ENCODE results near the gene DOCK10. TPM values are rescaled to one million over a fixed set of nuclear protein-coding genes. Genes with fewer than 3 reads are reported as not detected.

Gene DOCK10
- total RNA-seq, 1 donor from 2014 or later: 172 TPM

- H3K4me3 Mint-ChIP-seq: no peak overlapping the region
- peaks cover 6% of the 10 kb centered on the region for H3K4me1 Mint-ChIP-seq
- TF ChIP-seq CTCF (IDR thresholded peaks at IDR 0.05): no peak
- ATAC-seq (ENCODE audit: low read depth) (no peak), DNase-seq (no peak)
- POLR2A ChIA-PET: no interaction called here
- H3K36me3 Mint-ChIP-seq (ENCODE audit: low read depth): peaks cover 13% of the 10 kb centered on the region
- intact Hi-C loops (cut with micrococcal nuclease): loop anchor here (2.0 kb wide), 1 partner anchor 18 kb away; no protein-coding TSS in a partner anchor
- CTCF ChIA-PET: no interaction called here
- H3K9me3 Mint-ChIP-seq: no peaks in the 10 kb centered on the region
- H3K27ac Mint-ChIP-seq: no peak overlapping the region
- no peaks in the 10 kb centered on the region for H3K27me3 Mint-ChIP-seq
Measured at GRCh38 chr2:225019105-225019504, 23.2 kb downstream of the DOCK10 start.

GRCh38 chr2:225017713-225018112, 24.6 kb downstream of the DOCK10 start:
- Mint-ChIP-seq H3K27me3 (no peaks in the 10 kb centered on the region), H3K4me3 (no peak overlapping the region), H3K27ac (no peak overlapping the region), H3K36me3 (ENCODE audit: low read depth) (peaks cover 9% of the 10 kb centered on the region), H3K4me1 (peaks cover 11% of the 10 kb centered on the region), H3K9me3 (no peaks in the 10 kb centered on the region)
- ChIA-PET POLR2A (no interaction called here), CTCF (no interaction called here)
- no peak for ATAC-seq (ENCODE audit: low read depth)
- intact Hi-C loops (cut with micrococcal nuclease): loop anchor here (2.0 kb wide), 1 partner anchor 19 kb away; no protein-coding TSS in a partner anchor
- no peak for DNase-seq
- no peak for TF ChIP-seq CTCF (IDR thresholded peaks at IDR 0.05)

- ATAC-seq (ENCODE audit: low read depth) (no peak), DNase-seq (no peak)
- Mint-ChIP-seq H3K36me3 (ENCODE audit: low read depth) (peaks cover 9% of the 10 kb centered on the region), H3K27ac (no peak overlapping the region), H3K27me3 (no peaks in the 10 kb centered on the region), H3K4me3 (no peak overlapping the region), H3K9me3 (no peaks in the 10 kb centered on the region), H3K4me1 (peaks cover 11% of the 10 kb centered on the region)
- CTCF ChIA-PET: no interaction called here
- no peak for TF ChIP-seq CTCF (IDR thresholded peaks at IDR 0.05)
- POLR2A ChIA-PET: no interaction called here
- intact Hi-C loops (cut with micrococcal nuclease): no loop called here
Measured at GRCh38 chr2:225017098-225017685, 25.1 kb downstream of the DOCK10 start.

GRCh38 chr2:225013425-225014365, 28.6 kb downstream of the DOCK10 start:
- ChIA-PET POLR2A (interaction anchor here (0.6 to 1.1 kb wide), 3 partner anchors 13 to 64 kb away, joined by 3 to 11 read pairs (median 5); no protein-coding TSS in a partner anchor), CTCF (interaction anchor here (3.7 kb wide), 1 partner anchor 12 kb away, joined by 17 read pairs; no protein-coding TSS in a partner anchor)
- TF ChIP-seq CTCF (IDR thresholded peaks at IDR 0.05): no peak
- intact Hi-C loops (cut with micrococcal nuclease): no loop called here
- Mint-ChIP-seq H3K4me3 (peak overlapping the region; percentile 20), H3K27me3 (no peaks in the 10 kb centered on the region), H3K36me3 (ENCODE audit: low read depth) (no peaks in the 10 kb centered on the region), H3K27ac (no peak overlapping the region), H3K4me1 (peaks cover 34% of the 10 kb centered on the region), H3K9me3 (no peaks in the 10 kb centered on the region)
- DNase-seq: no peak
- no peak for ATAC-seq (ENCODE audit: low read depth)

GRCh38 chr2:225011585-225011984, 30.7 kb downstream of the DOCK10 start:
- ATAC-seq (ENCODE audit: low read depth): no peak
- Mint-ChIP-seq H3K27ac (no peak overlapping the region), H3K4me1 (peaks cover 55% of the 10 kb centered on the region), H3K4me3 (no peak overlapping the region), H3K36me3 (ENCODE audit: low read depth) (no peaks in the 10 kb centered on the region), H3K9me3 (no peaks in the 10 kb centered on the region), H3K27me3 (no peaks in the 10 kb centered on the region)
- ChIA-PET CTCF (interaction anchor here (3.7 kb wide), 1 partner anchor 10 kb away, joined by 17 read pairs; no protein-coding TSS in a partner anchor), POLR2A (no interaction called here)
- intact Hi-C loops (cut with micrococcal nuclease): no loop called here
- TF ChIP-seq CTCF (IDR thresholded peaks at IDR 0.05): no peak
- no peak for DNase-seq
